ENCODE results near the gene FAM222A.

Gene FAM222A

GRCh38 chr12:109818253-109818652 lies 104.6 kb downstream of the FAM222A start:
- Histone ChIP-seq H3K27ac (ENCODE audit: low read length) (no peak overlapping the region), H3K9ac (ENCODE audit: low read length) (no peak overlapping the region), H3K9me2 (replicated peaks; ENCODE audit: insufficient read depth, low read length) (no peaks in the 10 kb centered on the region), H3K9me3 (replicated peaks; ENCODE audit: insufficient read depth, low read length) (no peaks in the 10 kb centered on the region), H3K4me3 (ENCODE audit: low read length) (no peak overlapping the region), H3K36me3 (replicated peaks; ENCODE audit: insufficient read depth, low read length) (no peaks in the 10 kb centered on the region), H4K20me1 (ENCODE audit: insufficient read depth, low read length) (no peaks in the 10 kb centered on the region), H3K27me3 (replicated peaks; ENCODE audit: insufficient read depth, low read length) (no peaks in the 10 kb centered on the region; the same call in 1 of the 2 replicates), H3K4me1 (ENCODE audit: low read length) (no peaks in the 10 kb centered on the region), H2AFZ (ENCODE audit: low read length) (no peak overlapping the region), H3K79me2 (ENCODE audit: low read length) (no peaks in the 10 kb centered on the region), H3F3A (ENCODE audit: insufficient read depth, low read length) (no peaks in the 10 kb centered on the region), H3K4me2 (ENCODE audit: low read depth, low read length) (no peak overlapping the region)
- TF ChIP-seq EZH2phosphoT487 (IDR thresholded peaks at IDR 0.05; ENCODE audit: low read length) (no peak), EZH2 (optimal IDR thresholded peaks at IDR 0.05; ENCODE audit: low read depth, low read length) (no peak), CTCF (IDR thresholded peaks at IDR 0.05; ENCODE audit: low read length) (no peak)
- no peak for DNase-seq

- Histone ChIP-seq H3K27me3 (replicated peaks; ENCODE audit: insufficient read depth, low read length) (no peaks in the 10 kb centered on the region), H2AFZ (ENCODE audit: low read length) (no peak overlapping the region), H3K36me3 (replicated peaks; ENCODE audit: insufficient read depth, low read length) (no peaks in the 10 kb centered on the region), H3F3A (ENCODE audit: insufficient read depth, low read length) (no peaks in the 10 kb centered on the region), H4K20me1 (ENCODE audit: insufficient read depth, low read length) (no peaks in the 10 kb centered on the region), H3K4me3 (ENCODE audit: low read length) (no peak overlapping the region), H3K9me3 (replicated peaks; ENCODE audit: insufficient read depth, low read length) (no peaks in the 10 kb centered on the region), H3K9ac (ENCODE audit: low read length) (no peak overlapping the region), H3K27ac (ENCODE audit: low read length) (no peak overlapping the region), H3K4me1 (ENCODE audit: low read length) (no peaks in the 10 kb centered on the region), H3K79me2 (ENCODE audit: low read length) (no peaks in the 10 kb centered on the region), H3K9me2 (replicated peaks; ENCODE audit: insufficient read depth, low read length) (no peaks in the 10 kb centered on the region), H3K4me2 (ENCODE audit: low read depth, low read length) (no peak overlapping the region)
- DNase-seq, result no peak
- TF ChIP-seq EZH2phosphoT487 (IDR thresholded peaks at IDR 0.05; ENCODE audit: low read length) (no peak), EZH2 (optimal IDR thresholded peaks at IDR 0.05; ENCODE audit: low read depth, low read length) (no peak), CTCF (IDR thresholded peaks at IDR 0.05; ENCODE audit: low read length) (no peak)
Measured at GRCh38 chr12:109818905-109819500, 105.4 kb downstream of the FAM222A start.

Data from MM.1S (cell line).